OCI-LY1 (cell line): ENCODE measurements around the gene CHCHD4.
A peak's percentile ranks its signal among the peaks of the same experiment; 100 is the strongest.

Experiments used
- EZH2 ChIP-seq: fragments of 200-600 bp; sonication (generic), shearing (Covaris generic); IDR thresholded peaks from 2 replicates; pipeline ENCODE4 v1.8.0; 2017; ENCODE audit warnings: borderline replicate concordance, mixed run types, mild to moderate bottlenecking, antibody characterized with exemption, low read length, moderate library complexity, mixed read lengths
- TF ChIP-seq, protein P1 (sequence below): fragments of 200-600 bp; sonication (generic), shearing (Covaris generic); IDR thresholded peaks from 2 replicates; pipeline ENCODE4 v1.5.1; 2017; ENCODE audit warnings: mild to moderate bottlenecking, antibody characterized with exemption, low read length, moderate library complexity, mixed read lengths

DNA sequence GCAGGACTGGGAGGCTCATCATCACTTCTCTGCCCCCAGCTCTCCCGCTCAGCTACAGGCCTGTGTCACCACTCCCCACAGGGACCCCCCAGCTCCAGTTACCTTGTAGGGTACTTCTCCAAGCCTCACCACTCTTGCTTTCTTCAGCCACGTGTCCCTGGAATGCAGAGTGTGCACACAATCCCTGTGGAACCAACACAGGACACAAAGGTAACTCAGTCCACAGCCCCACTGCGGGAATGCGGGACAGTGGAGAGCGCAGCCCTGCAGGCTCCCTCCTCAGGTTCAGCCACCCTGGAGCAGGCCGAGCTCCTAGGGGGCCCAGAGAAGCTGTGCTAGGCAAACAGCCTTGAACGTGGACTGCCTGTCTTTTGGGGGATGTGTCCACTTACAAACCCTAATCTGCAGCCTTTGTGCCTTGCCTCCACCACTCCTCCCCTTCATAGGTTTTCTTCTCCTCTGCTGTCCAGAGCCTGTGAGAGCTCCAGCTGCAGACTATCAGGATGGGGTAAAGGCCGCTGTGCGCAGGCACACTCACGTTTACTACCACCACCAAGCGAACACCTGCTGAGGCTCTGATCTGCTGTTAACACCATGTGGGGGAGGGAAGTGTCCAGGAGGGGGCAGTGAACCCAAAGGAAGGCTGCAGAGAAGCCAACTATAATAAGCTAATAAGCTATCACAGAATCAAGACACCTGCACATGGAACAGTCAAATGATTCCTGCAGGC lies 27.7 kb upstream of the CHCHD4 start:
- TF ChIP-seq, protein P1, sequence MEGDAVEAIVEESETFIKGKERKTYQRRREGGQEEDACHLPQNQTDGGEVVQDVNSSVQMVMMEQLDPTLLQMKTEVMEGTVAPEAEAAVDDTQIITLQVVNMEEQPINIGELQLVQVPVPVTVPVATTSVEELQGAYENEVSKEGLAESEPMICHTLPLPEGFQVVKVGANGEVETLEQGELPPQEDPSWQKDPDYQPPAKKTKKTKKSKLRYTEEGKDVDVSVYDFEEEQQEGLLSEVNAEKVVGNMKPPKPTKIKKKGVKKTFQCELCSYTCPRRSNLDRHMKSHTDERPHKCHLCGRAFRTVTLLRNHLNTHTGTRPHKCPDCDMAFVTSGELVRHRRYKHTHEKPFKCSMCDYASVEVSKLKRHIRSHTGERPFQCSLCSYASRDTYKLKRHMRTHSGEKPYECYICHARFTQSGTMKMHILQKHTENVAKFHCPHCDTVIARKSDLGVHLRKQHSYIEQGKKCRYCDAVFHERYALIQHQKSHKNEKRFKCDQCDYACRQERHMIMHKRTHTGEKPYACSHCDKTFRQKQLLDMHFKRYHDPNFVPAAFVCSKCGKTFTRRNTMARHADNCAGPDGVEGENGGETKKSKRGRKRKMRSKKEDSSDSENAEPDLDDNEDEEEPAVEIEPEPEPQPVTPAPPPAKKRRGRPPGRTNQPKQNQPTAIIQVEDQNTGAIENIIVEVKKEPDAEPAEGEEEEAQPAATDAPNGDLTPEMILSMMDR, result peak; percentile 40
- TF ChIP-seq EZH2, result no peak
